NCI-H146 treated with DMSO at 0.1 percent for 48 hours (cell line): Measurements from ENCODE around the gene CLDN25.
"Not testable (repeated sequence)": the region's sequence is repeated elsewhere in the genome, so short reads cannot be mapped to it uniquely, and the experiment has no call there.

Source experiments
- DNase-seq: peaks from one replicate; lab custom pipeline; 2025; ENCODE audit not compliant: unreplicated experiment; lab: John Stamatoyannopoulos, UW

CLDN25 gene

GRCh38 chr11:113779496-113779895, at the start of gene CLDN25:
Gene CLDN25 (plus strand): TSS chr11:113779796. CDS start chr11:113779796, 0 bp downstream.
- DNase-seq = no peak

- DNase-seq = peak; percentile 29
Observed at GRCh38 chr11:113730887-113731726, 48.5 kb upstream of the CLDN25 start.

- no peak for DNase-seq
Observed at GRCh38 chr11:113732092-113732491, 47.5 kb upstream of the CLDN25 start.

- DNase-seq = no peak
Observed at GRCh38 chr11:113736323-113736722, 43.3 kb upstream of the CLDN25 start.

- DNase-seq = no peak
Observed at GRCh38 chr11:113752932-113753331, 26.7 kb upstream of the CLDN25 start.

GRCh38 chr11:113760241-113760640, 19.4 kb upstream of the CLDN25 start:
- DNase-seq = no peak

- not testable (repeated sequence) for DNase-seq
Observed at GRCh38 chr11:113763040-113763439, 16.6 kb upstream of the CLDN25 start.

- no peak for DNase-seq
Observed at GRCh38 chr11:113764527-113765219, 14.9 kb upstream of the CLDN25 start.

GRCh38 chr11:113771964-113772363, 7.6 kb upstream of the CLDN25 start:
- no peak for DNase-seq

- DNase-seq = peak; percentile 48
Observed at GRCh38 chr11:113773092-113773415, 6.5 kb upstream of the CLDN25 start.

GRCh38 chr11:113773416-113774173, 6.0 kb upstream of the CLDN25 start, which contains the start of gene ZW10:
Gene ZW10 (minus strand): TSS chr11:113773692. CDS start chr11:113773666, 26 bp downstream.
- peak; percentile 88 for DNase-seq

- DNase-seq = no peak
Observed at GRCh38 chr11:113774174-113774503, 5.5 kb upstream of the CLDN25 start.

GRCh38 chr11:113778111-113778910, 1.3 kb upstream of the CLDN25 start:
- DNase-seq = no peak

- no peak for DNase-seq
Observed at GRCh38 chr11:113781682-113782081, 2.1 kb downstream of the CLDN25 start.

GRCh38 chr11:113782134-113782533, 2.5 kb downstream of the CLDN25 start:
- DNase-seq = no peak

GRCh38 chr11:113789016-113789415, 9.4 kb downstream of the CLDN25 start:
- DNase-seq = not testable (repeated sequence)

- no peak for DNase-seq
Observed at GRCh38 chr11:113789675-113790320, 10.2 kb downstream of the CLDN25 start.

- DNase-seq = peak; percentile 21
Observed at GRCh38 chr11:113796663-113797259, 17.2 kb downstream of the CLDN25 start.

- no peak for DNase-seq
Observed at GRCh38 chr11:113802621-113803020, 23.0 kb downstream of the CLDN25 start.

- DNase-seq = no peak
Observed at GRCh38 chr11:113805640-113806039, 26.0 kb downstream of the CLDN25 start.
